Activated CD4-positive, CD25-positive, alpha-beta regulatory T cell treated with anti-CD3 and anti-CD28 coated beads, Interleukin-2, amount 50 U/mL, for 24 hours (primary cell): Measurements from ENCODE around the gene ARL8B.
A peak's percentile ranks its signal among the peaks of the same experiment; 100 is the strongest.
"Not testable (repeated sequence)": the region's sequence is repeated elsewhere in the genome, so short reads cannot be mapped to it uniquely, and the experiment has no call there.

Experiments
- ATAC-seq, 2 donors: fragments of 150-1000 bp; cut with Tn5 transposase; one replicate each; pipeline ENCODE4 v1.10.0; 2021; ENCODE audit warnings: mild to moderate bottlenecking in 1 of 2, moderate library complexity in 1 of 2

ARL8B gene

DNA sequence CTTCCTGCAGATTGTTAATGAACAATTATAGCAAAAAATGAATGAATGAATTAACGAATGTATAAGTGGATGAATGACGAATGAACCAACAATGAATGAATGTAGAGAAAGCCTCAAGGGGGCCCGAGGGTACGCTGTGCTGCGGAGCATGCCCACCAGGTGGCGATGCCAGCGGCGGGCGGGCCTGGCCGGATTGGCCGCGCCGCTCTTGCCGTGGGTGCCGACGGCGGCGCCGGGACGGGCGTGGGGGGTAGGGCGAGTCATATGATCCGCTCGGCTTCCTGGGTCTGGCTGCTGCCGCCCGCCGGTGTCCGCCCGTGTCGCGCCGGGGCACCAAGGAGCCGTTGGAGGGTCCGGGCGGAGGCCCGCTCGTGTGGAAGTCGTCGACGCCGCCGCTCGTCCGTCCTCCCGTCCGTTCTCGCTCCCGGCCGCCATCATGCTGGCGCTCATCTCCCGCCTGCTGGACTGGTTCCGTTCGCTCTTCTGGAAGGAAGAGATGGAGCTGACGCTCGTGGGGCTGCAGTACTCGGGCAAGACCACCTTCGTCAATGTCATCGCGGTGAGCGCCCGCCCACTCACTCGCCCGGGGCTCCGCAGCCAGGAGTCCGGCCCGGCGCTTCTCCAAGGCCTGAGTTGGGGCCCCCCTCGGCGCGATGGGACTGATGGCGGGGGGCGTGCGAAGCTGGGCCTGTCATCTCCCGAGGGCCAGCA, at the start of gene ARL8B:
Gene ARL8B, plus strand, starts transcription at position 263 of the 711 bp plus-strand sequence. Its CDS starts 174 bp downstream, at position 437.
- ATAC-seq, result peak; percentile 85 to 91

DNA sequence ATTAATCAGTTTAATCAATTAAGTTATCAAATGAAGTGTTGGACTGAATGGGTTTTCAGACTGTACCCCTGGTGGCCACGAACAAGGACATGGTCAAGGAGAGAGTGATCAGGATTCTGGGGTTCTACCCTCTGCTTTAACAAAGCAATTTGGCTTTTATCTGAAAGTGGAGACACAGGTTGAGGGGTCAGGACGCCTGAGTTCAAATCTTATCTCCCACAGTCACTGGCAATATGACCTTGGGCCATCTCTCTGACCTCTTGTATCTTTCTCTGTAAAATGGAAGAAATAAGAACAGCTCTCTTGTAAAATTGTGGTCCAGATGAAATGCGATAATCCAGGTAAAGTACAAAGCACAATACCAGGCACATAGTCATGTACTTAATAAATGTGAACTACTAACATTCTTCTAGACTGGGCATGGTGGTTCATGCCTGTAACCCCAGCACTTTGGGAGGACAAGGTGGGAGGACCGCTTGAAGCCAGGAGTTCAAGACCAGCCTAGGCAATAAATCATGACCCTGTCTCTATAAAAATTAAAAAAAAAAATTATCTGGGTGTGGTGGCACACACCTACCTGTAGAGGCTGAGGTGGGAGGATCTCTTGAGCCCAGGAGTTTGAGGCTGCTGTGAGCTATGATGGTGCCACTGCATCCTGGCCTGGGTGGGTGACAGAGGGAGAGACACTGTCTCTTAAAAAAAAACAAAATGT, 48.6 kb upstream of the ARL8B start:
- no peak for ATAC-seq

DNA sequence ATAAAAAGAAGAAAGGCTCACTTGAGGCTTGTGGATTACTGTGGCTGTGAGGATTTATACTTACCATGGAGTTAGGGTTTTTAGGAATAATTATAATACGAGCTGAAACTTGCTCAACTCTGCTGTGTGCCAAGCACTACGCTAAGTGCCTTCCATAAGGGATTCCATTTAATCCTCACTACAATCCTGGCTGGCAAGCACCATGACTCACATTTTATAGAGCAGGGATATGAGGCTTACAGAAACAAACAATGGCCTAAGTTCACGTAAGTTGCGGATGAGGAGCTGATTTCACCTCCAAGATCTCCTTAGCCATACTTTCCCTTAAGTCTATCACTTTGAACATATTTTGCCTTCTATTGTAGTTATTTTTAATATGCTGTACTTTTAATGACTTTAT, 43.9 kb upstream of the ARL8B start:
- no peak for ATAC-seq

DNA sequence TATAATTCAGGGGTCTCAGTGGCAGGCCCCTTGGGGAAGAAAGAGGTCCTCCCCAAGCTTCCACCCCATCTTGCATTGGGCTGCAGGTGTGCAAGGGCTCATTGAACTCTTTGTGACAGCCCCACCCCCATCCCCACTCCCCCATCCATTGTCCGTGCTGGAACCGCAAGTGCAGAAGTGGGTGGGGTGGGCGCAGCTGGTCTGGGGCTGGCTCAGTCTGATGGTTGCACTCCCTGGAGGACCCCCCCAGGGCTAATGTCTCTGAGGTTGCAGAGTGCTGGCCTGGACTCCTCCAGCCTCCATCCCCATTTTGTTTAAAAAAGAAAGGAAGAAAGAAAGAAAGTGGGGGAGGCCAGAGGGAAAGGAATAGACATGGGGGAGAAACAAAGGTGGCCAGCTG, 42.3 kb upstream of the ARL8B start:
- no peak for ATAC-seq

DNA sequence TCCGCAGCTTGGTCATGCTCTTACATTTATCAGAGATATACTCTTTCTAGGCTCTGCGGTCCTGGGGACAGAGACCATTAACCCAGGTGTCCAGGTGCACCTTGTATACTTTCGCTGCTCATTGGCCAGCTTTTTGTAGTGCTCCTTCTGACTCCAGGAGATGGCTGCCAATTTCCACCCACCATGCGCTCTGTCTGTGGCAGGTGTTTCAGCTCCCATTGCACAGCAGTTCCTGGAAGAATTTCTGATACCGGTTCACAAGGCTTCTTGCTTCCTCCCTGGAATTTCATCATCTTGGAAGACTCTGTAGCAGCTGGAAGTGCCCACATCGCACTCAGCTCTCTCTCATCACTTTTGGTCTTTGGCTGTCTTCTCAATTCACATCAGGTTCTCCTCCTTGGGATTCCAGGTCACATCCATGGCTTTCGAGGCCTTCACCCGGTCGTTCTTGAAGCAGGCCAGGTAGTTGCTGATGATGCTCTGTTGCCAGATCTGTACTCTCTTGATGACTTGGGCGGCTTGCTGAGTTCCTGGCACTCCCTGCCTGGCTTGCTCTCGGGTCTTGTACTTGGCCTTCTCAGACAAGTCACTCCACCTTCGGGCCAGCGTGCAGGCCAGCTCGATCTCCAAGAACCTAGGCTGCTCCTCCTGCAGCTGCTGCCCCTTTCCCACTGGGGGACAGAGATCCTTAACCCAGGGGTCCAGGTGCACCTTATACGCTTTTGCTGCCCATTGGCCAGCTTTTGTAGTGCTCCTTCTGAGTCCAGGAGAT, 41.1 kb upstream of the ARL8B start:
- no peak for ATAC-seq

DNA sequence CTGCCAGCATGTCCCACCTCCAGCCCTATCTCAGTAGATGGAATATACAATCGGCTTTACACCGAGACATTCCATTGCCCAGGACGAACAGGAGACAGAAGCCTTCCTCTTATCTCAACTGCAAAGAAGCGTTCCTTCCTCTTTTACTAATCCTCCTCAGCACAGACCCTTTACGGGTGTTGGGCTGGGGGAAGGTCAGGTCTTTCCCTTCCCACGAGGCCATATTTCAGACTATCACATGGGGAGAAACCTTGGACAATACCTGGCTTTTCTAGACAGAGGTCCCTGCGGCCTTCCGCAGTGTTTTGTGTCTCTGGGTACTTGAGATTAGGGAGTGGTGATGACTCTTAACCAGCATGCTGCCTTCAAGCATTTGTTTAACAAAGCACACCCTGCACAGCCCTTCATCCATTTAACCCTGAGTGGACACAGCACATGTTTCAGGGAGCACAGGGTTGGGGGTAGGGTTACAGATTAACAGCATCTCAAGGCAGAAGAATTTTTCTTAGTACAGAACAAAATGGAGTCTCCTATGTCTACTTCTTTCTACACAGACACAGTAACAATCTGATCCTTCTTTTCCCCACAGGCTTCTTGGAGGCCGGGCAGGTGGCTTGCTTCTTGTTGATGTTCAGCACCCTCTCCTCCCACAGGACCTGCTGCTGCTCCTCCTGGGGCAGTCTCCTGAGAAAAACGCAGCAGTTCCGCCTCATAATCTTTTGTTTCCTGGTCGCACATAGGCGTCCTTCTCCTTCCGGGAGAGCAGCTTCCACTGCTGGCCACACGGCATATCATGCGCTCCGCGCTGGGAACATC, 39.9 kb upstream of the ARL8B start:
- ATAC-seq, result not testable (repeated sequence)

DNA sequence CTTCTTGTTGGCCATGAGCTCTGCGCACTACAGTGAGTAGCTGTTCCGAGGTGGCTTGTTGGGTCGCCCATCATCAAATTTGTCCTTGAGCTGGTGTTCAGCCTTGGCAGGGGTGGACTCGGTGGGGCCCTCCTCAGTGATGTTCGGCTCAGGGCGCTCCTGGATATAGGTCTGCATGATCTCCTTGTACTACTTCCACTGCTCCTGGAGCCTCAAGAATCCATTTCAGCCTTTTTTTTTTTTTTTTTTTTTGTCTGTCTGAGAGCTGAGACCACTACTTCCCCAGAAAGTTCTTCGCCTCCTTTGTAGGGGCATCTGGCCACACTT, 39.3 kb upstream of the ARL8B start:
- ATAC-seq, result no peak

DNA sequence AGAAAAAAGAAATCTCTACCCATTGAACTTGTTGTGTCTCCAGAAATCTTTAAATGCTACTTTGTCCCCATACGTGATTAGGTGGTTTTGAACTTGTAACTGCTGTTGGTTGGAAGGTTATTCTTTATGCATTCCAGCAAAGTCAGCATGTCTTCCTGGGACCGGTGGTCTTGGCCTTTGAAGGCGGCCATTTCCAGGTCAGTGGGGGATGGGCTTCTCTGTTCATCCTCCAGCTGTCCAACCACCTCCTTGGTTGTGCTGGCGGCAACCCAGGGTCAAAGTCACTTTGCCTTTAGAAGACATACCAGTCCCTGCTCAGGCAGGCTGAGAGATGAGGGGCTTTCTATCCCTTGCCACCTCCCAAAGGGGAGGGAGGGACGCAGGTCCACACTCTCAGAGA, 37.9 kb upstream of the ARL8B start:
- no peak for ATAC-seq

DNA sequence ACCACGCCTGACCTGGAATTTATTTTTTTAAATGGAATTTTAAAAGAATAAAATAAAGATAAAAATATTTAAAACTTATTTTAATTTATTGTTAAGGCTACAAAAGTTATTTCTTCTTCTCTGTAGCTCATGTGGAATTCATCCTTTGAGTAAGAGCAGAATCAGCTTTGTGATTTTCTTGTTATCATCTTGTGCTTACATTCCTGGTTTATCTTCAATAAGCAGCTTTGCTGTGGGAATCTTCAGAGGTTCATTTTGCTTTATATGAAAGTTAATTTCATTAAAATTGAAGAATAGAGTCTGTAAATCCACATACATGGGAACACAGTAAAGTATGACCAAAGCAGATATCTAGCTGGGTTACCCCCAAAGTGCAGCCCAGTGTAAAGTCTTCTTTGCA, 35.4 kb upstream of the ARL8B start:
- no peak for ATAC-seq

DNA sequence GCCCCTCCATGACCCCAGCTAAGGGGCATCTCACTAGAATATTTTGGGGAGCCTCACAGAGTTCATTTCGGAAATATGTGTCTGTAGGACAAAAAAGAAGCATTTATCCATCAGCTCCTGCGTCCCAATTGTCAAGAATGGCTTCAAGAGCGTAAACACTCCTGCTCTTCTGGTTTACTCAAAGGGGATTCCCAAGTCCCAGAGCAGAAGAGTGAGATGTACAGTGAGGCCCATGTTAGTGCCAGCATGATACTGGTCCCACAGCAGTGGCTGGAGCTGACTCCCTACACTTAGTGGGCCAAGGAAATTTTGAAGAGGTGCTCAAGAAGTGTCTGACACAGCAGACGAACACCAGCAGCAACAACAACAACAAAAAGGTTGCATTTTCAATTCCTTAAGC, 34.9 kb upstream of the ARL8B start:
- ATAC-seq, result no peak

DNA sequence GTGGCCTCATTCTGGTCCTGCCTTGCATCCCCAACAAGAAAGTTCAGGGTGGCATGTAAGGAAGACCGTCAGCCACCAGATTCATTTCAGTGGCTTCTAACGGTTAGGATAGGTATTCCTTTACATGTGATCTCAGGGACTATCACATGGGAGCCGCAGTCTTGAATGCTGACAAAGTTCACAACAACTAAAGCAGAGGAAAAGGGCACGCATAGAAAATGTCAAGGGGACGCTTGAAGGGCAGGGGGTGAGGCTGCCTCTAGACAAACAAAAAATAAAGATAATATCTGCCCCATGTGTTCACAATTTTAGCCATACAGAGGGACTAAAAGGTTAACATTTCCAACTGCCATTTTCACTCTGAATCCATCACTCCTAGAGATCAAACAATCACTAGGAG, 31.9 kb upstream of the ARL8B start:
- no peak for ATAC-seq

DNA sequence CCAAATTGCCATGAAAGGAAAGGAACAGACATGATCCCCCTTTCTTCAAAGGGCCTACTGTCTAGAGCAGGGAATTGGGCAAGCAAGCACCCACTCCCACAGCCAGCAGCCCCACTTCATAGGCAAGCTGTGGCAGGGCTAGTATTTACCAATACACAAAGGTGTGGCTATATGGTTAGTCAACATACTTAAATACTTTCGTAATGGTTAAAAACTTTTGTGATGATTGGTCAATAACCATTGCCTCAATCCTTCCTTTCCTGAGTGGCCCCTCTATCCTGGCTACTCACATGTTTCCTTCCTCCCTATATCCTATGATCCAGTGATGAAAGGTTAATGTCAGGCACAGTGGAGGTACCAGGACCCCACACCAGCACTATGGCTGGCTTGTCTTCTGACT, 30.1 kb upstream of the ARL8B start:
- no peak for ATAC-seq

DNA sequence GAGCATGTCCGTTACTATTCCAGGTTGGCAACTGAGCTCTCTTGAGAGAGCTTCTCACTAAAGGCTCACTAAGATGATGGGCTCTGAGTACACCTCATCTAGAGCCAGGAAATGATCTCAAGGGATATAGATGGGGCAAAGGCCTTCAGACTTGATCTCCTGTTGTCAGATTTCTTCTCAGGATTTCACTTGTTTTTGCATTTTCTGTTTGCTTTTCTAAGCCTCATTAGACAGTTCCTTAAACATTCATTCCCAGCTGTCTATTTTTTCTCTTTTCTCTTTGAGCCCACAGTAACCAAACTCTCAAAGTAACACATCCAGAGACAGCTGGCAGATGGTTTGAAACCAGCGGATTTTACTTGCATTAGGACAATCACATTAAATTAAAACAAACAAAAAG, 28.4 kb upstream of the ARL8B start:
- no peak for ATAC-seq

DNA sequence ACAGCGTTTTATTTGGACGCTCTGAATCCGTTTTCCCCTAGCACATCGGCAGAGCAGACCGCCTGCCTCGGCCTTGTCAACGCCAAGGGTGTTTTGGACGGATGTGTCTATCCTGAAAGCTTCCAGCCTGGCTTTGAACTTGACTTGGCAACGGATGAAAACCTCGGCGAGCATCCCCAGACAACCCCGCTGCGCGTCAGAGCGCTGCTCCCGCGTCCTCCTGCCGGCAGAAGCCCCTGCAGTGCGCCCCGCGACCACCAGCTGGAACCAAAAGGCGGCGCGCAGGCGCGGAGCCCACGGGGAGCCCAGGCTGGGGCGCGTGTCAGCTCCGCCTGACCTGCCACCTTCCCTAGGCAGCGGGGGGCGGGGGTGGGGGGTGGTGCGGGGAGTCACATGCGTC, 26.2 kb upstream of the ARL8B start:
- no peak for ATAC-seq

DNA sequence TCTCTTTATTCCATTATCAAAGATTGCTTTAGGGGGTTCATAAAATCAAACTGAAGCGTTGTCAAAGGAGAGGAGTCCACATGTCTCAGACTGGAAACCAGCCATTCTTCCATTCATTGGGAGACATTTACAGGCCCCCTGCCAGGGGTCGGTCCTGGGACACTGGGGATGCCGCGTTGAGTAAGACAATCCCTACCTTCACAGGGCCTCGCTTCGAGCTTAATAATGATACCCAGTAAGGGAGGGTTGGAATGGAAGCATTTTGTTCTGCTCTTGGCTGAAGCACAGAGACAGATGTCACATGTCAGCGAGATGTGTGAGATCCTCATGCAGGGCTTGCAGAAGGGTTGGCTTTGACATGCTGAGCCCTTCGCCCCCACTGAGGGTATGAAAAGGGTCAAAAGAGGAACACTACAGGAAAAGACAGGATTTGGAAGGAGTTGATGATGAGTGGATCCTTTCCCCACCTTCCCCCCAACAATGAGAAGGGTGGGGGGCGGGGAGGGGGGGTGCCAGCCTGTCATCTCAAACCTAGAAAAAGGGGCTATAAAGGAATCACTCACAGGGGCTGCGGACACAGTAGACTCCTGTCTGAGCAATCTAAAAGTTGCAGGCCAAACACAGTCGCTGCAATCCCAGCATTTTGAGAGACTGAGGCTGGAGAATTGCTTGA, 25.6 kb upstream of the ARL8B start:
- ATAC-seq, result no peak

DNA sequence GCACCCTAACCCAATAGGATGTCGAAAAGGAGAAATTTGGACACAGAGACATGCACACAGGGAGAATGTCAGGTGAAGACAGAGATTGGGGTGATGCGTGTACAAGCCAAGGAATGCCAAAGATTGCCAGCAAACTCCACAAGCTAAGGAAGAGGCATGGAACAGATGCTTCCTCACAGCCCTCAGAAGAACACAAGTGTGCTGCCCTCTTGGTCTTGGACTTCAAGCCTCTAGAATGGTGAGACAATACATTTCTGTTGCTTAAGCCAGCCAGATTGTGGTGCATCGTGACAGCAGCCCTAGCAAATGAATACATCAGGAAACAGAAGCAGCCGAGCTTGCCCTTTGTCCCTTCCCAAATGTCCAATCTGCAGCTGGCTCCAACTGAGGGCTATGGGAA, 23.7 kb upstream of the ARL8B start:
- ATAC-seq, result no peak

DNA sequence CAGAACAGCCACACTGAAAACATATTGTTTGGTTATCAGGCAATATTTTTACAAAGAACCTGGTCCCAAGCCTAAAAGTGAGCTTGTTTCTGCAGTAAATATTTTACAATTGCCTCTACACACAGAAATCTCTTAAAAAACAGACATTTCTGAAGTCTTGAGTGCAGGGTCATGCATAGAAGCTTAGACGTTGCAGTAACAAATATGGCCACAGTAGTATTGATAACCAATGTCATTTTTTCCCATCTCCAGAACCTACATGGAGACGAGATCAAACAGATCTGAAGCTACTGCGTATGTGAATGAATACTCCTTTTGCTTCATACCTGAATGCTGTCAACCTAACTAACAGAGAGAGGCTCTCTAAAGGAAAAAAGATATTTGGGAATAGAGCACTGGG, 19.6 kb upstream of the ARL8B start:
- ATAC-seq, result no peak

DNA sequence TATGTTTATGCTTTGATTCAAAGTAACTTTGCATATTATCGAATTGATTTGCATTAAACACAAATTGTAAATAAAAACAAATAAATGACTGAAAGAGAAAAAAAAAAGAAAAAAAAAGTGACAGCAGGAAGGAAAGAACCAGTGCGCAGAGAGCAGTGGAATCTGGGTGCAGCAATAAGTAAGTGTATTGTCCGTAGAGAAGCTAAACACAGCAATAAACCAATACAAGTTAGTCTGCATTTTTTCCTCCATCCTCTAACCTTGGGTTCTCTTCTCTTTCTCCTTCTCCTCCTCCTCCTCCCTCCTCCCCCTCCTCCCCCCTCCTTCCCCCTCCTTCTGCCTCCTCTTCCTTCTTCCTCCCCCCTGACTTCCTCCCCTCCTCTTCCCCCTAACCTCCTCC, 18.3 kb upstream of the ARL8B start:
- ATAC-seq, result no peak

DNA sequence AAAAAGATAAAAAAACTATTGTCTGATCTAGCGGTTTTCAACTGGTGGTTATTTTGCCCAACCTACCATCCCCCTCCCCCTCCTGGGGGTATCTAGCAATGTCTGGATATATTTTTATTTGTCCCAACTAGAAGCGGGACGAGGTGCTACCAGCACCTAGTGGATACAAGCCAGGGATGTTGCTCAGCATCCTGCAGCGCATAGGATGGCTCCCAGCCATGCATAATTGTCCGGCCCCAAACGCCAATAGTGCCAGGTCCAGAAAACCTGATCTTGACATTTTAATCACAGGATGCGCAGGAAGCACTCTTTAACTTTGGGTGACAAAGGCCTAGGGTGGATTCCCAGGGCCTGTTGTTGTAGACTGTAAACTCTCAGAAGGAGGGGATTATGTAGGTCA, 17.0 kb upstream of the ARL8B start:
- ATAC-seq, result no peak

DNA sequence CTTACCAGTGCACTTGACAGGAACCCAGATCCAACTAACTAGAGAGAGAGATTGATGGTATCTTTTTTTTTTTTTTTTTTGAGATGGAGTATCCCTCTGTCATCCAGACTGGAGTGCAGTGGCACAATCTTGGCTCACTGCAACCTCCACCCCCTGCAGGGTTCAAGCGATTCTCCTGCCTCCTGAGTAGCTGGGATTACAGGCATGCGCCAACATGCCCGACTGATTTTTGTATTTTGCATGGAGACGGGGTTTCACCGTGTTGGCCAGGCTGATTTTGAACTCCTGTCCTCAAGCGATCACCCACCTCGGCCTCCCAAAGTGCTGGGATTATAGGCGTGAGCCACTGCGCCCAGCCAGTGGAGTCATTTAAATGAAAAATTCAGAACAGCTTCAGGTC, 15.7 kb upstream of the ARL8B start:
- not testable (repeated sequence) for ATAC-seq

DNA sequence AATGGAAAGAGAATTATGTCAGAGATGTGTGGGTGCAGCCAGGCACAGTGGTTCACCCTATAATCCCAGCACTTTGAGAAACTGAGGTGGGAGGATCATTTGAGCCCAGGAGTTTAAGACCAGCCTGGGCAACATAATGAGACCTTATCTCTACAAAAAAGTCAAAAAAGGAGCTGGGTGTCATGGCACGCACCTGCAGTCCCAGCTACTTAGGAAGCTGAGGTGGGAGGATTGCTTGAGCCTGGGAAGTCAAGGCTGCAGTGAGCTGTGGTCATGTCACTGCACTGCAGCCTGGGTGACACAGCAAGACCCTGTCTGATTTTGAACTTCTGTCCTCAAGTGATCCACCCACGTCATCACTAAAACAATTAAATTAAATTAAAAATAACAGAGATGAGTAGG, 15.2 kb upstream of the ARL8B start:
- ATAC-seq, result not testable (repeated sequence)

DNA sequence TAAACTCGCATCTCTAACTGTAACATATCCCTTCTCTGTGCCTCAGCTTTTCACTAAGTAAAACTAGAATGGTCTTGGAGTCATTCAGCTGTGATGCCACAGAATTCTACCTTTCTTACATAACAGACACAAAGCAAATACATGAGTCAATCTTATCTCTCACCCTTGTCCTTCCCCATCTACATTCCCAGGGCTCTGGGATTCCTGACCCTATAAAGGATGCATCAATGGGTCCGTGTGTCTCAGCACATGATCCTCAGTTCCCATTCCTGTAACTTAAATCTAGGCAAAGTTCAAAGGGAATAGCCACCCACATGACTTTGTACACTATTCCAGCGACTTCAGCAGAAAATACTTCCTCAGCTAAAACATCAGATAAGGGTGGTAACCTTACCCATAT, 11.8 kb upstream of the ARL8B start:
- no peak for ATAC-seq

DNA sequence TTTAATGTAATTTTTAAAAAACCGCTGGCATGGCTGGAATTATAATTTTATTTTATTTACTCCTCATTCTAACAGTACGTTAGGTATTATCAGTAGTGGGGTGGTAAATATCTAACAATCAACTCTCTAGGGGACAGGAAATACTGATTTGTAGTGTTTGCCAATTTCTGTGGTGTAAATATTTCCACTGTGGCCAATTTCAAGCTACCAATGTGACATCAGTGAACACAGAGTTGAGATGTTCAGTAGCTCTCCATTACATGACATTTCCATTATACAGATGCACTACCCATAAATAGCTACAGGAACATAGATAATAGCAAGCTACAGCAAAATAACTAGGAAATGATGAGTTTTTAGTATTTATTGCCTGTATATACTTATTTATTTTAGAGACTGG, 10.0 kb upstream of the ARL8B start:
- no peak for ATAC-seq
